Fibroblast of skin of back (primary cell): ENCODE measurements around the gene TNNT2.

Experiments
- DNase-seq: peaks from one replicate; pipeline ENCODE4 v3.0.0-alpha.2; 2013

The TNNT2 gene

GRCh38 chr1:201401700-201402099, 24.2 kb upstream of the TNNT2 start:
- no peak for DNase-seq

DNA sequence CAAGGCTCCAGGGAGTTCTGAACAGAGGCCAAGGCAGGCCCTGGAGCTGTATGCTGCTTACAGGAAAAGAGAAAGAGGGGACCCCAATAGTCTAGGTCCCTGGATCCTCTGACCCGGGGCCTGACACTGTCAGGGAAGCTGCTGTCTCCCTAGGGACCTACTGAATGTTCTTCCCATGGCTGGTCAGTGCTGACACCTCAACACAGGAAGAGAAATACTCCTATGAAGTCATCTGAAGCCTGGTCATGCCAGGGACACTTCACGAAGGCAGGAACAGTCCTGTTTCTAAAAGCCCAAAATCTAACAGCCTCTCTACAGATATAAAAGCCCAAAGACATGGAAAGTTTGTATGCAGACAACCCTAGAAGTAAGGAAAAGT, 23.4 kb upstream of the TNNT2 start:
- no peak for DNase-seq

DNA sequence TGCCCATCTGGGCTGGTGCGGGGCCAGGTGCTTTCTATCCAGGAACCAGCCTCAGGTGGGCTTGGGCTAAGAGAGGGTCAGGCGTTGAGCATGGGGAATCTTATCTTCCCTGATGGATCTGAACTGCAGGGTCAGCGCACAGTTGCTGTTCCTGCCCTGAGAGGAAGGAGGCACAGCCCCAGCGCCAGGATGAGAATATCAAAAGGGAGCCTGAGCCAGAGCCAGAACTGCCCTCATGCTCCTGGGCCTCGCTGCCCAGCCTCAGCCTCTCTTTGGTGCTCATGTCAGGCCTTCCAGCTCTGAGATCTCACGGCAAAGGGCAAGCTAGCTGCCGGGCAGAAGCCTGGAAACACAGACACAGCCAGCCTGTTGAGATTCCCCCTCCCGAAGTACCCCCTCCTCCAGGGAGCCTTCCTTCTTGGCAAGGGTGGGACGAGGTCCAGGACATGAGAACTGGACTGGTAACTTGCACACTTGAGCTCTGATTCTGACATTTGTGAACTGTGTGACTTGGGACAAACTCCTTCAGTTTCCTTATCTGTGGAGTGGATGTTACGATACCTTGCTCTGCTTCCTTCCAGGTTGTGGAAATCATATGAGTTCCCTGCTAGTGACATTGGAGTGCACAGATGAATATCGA, 22.9 kb upstream of the TNNT2 start:
- no peak for DNase-seq

DNA sequence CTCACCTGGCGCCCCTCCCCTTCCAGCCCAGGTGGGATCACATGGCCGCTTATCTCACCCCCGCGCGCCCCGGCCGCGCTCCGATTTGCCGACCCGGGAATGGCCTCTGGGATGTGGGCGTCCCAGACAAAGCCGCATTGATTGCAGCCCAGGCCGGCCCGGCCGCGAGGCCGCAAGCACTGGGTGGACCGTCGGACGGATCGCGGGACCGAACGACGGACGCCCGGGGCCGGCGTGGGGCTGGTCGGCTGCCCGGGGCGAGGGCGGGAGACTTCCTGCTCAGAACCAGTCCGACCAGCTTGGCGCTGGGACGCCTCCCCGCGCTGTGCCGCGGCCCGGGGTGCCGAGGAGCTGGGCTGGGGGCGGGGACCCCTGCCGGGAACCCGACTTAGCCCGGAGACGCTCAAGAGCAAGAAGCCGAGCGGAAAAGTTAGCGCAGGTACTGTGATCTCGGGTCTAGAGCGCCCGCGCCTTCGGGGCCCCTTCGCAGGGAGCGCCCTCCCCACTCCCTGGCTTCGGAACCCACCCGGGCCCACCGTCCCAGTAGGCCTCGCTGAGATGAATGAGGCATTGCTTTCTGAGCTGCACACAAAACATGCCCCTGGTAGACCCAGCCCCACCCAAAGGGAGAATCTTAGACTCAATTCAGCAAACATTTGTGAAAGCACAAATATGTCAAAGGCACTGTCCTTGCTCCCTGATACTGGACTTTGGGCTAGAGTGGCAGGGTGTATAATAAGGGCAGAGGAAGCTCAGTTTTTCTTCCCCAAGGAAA, 22.1 kb upstream of the TNNT2 start:
- no peak for DNase-seq

GRCh38 chr1:201399018-201399351, 21.5 kb upstream of the TNNT2 start, which contains the start of gene LAD1:
Gene LAD1 (minus strand): TSS chr1:201399324. CDS start chr1:201399306, 18 bp downstream.
- DNase-seq: no peak

DNA sequence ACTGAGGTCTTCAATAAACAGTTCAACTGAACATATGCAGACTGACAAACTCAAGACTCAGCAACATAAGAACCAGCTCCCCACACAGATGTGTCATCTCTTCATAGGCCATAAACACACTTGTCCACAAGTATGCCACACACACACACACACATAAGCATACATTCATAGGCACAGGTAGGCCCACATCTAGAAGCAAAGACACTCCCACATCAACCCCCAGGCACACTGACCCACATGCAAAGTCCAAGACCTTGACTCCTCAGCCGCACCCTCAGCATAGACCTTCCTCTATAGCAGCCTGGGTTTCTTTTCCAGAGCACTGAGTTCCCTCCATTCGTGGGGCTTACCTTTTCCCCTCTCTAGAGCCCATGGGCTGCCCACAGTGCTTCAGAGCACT, 20.2 kb upstream of the TNNT2 start:
- DNase-seq: no peak

DNA sequence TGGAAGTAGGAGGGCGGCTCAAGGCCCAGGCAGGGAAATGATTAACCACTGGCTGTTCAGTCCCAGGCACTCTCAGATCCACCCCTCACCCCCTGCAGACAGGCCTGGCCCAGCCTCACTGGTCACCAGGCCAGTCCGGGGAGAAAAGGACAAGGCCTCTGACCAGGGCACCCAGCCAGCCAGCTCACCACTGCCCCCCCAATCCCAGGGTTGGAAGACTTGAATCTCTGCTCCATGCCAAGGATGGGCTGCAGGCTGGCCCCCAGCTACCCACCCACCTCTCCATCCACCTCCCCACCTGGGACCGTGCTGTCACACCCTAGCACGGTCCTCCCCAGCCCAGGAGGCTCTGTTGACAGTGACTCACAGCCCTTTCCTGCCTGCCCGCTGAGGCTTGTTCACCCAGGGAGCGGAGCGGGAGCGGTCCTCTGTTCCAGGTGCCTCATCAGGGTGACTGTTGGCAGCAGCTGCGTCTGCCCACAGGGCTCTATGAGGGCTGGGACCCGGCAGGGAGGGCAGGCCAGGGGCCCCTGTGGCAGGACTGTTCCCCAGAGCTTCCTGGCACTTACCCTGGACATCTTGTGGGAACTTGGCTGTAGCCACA, 19.5 kb upstream of the TNNT2 start:
- DNase-seq: no peak

- no peak for DNase-seq
Observed at GRCh38 chr1:201395936-201396335, 18.5 kb upstream of the TNNT2 start.

GRCh38 chr1:201394591-201394990, 17.1 kb upstream of the TNNT2 start:
- no peak for DNase-seq

- no peak for DNase-seq
Observed at GRCh38 chr1:201393076-201393475, 15.6 kb upstream of the TNNT2 start.

- no peak for DNase-seq
Observed at GRCh38 chr1:201391651-201392511, 14.4 kb upstream of the TNNT2 start.

- no peak for DNase-seq
Observed at GRCh38 chr1:201391225-201391624, 13.7 kb upstream of the TNNT2 start.

DNA sequence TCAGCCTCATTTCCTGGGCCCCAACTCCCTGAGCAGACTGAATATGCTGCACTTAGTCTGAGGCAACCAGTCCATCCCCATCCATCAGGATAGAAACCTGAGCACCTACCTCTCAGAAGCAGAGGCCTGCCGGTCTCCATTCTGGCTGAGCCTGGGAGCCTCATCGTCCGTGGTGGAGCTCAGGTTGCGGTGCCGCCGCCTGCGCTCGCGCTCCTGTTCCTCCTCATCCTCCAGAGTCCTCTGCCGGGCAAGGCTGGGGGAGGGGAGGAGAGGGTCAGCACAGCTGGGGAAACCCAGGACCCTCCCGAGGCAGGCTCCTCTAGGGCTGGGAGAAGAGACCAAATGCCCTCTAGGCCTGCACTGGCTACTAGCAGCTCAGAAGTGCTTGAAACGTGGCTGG, 11.6 kb upstream of the TNNT2 start:
- DNase-seq: no peak

DNA sequence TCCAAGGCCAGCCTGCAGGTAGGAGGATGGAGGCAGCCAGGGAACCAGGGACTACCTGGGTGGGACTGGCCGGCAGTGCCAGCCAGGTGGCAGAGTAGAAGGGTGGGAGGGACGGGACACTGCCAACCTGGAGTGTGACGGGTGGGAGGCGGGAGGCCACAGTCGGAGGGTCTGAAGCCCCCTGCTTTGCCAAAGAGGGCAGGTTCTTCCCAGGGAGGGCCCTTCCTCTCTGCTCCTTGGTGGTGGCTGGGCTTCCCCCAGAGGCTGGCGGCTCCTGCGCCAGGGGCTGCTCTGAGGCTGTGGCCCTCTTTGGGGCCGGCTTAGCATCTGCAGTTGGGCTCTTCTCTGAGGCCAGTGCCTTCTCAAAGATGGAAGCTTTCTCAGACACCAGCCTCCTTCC, 8.7 kb upstream of the TNNT2 start:
- DNase-seq: no peak

DNA sequence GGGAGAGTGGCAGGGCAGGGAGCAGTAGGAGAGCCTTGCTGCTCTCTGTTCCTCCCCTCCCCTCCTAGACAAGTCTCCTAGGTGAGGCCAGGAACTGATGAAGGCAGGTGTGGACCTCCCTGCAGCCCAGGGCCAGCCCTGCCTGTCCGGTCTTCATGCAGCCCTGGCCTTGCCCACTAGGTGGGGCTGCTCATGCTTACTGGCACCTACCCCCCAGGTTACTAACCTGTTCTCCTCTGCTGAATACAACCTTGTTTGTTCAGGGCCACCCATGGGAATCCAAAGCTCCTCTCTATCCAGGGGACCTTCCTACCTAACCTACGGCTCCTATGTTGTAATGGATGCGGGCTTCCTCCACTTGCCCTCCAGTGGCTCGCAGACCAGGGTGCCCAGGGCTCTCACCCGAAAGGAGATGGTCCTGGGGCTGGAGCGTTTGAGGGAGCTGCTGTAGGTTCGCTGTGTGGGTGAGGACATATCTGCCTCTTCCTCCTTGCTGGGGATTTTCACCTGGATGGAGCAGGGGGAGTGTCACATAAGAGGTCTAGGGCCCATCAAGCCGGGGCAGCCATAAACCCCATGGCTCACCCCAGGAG, 7.9 kb upstream of the TNNT2 start:
- peak; percentile 28 for DNase-seq

DNA sequence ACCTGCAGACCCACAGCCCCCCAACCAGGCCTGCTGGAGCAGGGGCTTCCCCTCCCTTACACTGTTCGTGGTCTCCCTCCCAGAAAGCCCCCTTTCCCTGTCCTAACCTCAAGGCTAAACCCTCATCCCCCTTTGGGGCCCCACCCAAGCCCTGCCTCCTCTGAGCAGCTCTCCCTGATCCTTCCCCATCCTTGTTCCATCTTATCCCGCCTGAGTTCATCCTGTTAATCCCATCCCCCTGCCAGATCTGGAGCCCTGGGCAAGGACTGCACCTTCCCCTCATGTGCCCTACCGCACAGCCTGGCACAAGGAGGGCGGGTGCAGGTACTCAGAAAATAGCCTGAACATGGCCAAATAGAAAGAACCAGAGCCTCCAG, 6.9 kb upstream of the TNNT2 start:
- DNase-seq: no peak

GRCh38 chr1:201383647-201384405, 6.3 kb upstream of the TNNT2 start:
- peak; percentile 97 for DNase-seq

- DNase-seq: no peak
Observed at GRCh38 chr1:201381130-201381529, 3.6 kb upstream of the TNNT2 start.

DNA sequence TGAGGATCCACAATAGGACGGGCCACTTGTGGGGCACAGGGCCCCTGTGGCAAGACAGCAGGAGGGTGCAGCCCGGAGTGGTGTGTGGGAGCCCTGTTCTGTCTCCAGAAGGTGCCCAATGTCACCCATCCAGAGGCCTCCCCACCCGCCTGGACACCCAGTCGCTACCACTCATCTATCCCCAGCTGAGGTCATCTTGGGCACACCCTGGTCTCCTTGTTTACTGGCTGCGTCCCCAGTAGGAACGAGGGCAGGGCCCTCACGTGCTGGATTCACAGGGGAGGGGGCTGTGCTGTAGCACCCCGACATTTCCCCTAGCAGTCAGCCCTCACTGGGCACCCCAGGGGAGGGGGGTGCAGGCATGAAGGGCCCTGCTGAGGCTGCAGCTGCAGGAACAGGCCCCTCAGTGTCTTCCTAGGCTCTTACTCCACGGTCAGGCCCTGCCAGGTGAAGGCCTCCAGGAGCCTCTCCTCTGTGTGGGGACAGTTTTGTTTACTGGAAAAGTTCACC, 2.3 kb upstream of the TNNT2 start:
- no peak for DNase-seq

DNA sequence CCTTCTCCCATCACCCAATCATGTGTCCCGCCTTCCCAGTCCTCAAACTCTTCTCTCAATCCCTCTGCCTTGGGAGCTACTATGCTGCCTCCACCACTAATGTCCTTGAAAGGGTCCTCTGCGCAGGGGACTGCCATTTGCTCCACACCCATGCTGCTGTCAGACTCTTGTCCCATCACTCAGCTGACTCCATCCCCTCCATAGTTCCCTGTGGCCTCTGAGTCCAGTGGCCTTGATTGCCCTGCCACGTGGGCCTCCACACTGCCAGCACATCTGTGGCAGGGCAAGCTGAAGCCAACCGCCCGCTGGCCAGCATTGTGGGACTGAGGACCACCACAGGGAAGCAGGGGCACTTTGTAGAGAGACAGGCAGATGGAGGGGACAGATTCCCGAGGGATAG, 1.3 kb upstream of the TNNT2 start:
- no peak for DNase-seq

GRCh38 chr1:201376464-201377374, 761 bp downstream of the TNNT2 start:
- DNase-seq: peak; percentile 41
